SK-N-SH (cell line): ENCODE data around the gene ISL2. TPM values are rescaled to one million over a fixed set of nuclear protein-coding genes. Genes with fewer than 3 reads are reported as not detected.

ENCODE experiments used
- CTCF ChIA-PET: fragments of 300-600, 350-600 bp; formaldehyde crosslinking; extraction: SDS; loops from one replicate; lab custom pipeline; 2021; lab: Yijun Ruan, JAX
- POLR2A ChIA-PET: fragments of 350-600 bp; sonication (Branson Sonifier 250); formaldehyde crosslinking; extraction: SDS; loops from one replicate; lab custom pipeline; 2020; ENCODE audit warnings: antibody characterized with exemption, inconsistent platforms; lab: Yijun Ruan, JAX
- DNase-seq: peaks from one replicate; pipeline ENCODE4 v3.0.0; 2012
- H2AFZ ChIP-seq: fragments of 200-600 bp; sonication (generic); 2 replicates; pipeline ENCODE4 v1.8.1; 2016; ENCODE audit warnings: antibody characterized with exemption, mild to moderate bottlenecking, low read depth
- H3F3A ChIP-seq: fragments of 200-600 bp; sonication (generic); replicated peaks from 2 replicates; pipeline ENCODE3; 2016; ENCODE audit warnings: antibody characterized with exemption, mild to moderate bottlenecking; ENCODE audit not compliant: insufficient read depth
- H3K27ac ChIP-seq, 2 experiments: fragments of 200-500 bp in 1 of 2; fragments of 200-600 bp in 1 of 2; sonication (Bioruptor generic) in 1 of 2; sonication (generic), shearing (Covaris generic) in 1 of 2; 2 replicates each; pipeline versions ENCODE4 v1.5.1 to v1.6.1; 2014 to 2016; ENCODE audit warnings: low read depth in 2 of 2, inconsistent platforms in 1 of 2, low read length in 1 of 2, mild to moderate bottlenecking in 1 of 2, mixed read lengths in 1 of 2
- H3K27me3 ChIP-seq: fragments of 200-600 bp; sonication (generic), shearing (Covaris generic); 2 replicates; pipeline ENCODE4 v1.6.1; 2016; ENCODE audit warnings: mixed run types; ENCODE audit not compliant: insufficient read depth
- H3K36me3 ChIP-seq, 2 experiments: fragments of 200-500 bp in 1 of 2; fragments of 200-600 bp in 1 of 2; sonication (Bioruptor generic) in 1 of 2; sonication (generic) in 1 of 2; replicated peaks in 1 of 2; 2 replicates each; pipeline versions ENCODE3 to v1.5.1; 2014 to 2016; ENCODE audit warnings: low read length in 1 of 2, mild to moderate bottlenecking in 1 of 2; ENCODE audit not compliant: insufficient read depth in 2 of 2, control insufficient read depth in 1 of 2
- H3K4me1 ChIP-seq, 2 experiments: fragments of 200-500 bp in 1 of 2; fragments of 200-600 bp in 1 of 2; sonication (Bioruptor generic) in 1 of 2; sonication (generic), shearing (Covaris generic) in 1 of 2; 2 replicates each; pipeline versions ENCODE4 v1.5.1 to v1.6.1; 2014 to 2016; ENCODE audit warnings: low read depth in 1 of 2, low read length in 1 of 2, mixed run types in 1 of 2; ENCODE audit not compliant: insufficient read depth in 2 of 2, control insufficient read depth in 1 of 2
- H3K4me2 ChIP-seq: fragments of 200-600 bp; sonication (generic), shearing (Covaris generic); 2 replicates; pipeline ENCODE4 v1.6.1; 2017; ENCODE audit warnings: mixed run types
- H3K4me3 ChIP-seq, 2 experiments: fragments of 200-500 bp in 1 of 2; fragments of 200-600 bp in 1 of 2; sonication (Bioruptor generic) in 1 of 2; sonication (generic), shearing (Covaris generic) in 1 of 2; 2 replicates each; pipeline versions ENCODE4 v1.5.1 to v1.8.1; 2014 to 2016; ENCODE audit warnings: low read depth in 2 of 2, inconsistent platforms in 1 of 2, low read length in 1 of 2, mild to moderate bottlenecking in 1 of 2, mixed read lengths in 1 of 2, moderate library complexity in 1 of 2
- H3K79me2 ChIP-seq: fragments of 200-600 bp; sonication (generic); 2 replicates; pipeline ENCODE4 v1.8.1; 2017; ENCODE audit warnings: mild to moderate bottlenecking; ENCODE audit not compliant: insufficient read depth
- H3K9ac ChIP-seq: fragments of 200-600 bp; sonication (generic); 2 replicates; pipeline ENCODE4 v1.6.1; 2017; ENCODE audit warnings: mixed run types
- H3K9me2 ChIP-seq: fragments of 200-600 bp; sonication (generic); 2 replicates; pipeline ENCODE4 v1.6.1; 2017; ENCODE audit warnings: mixed run types
- H3K9me3 ChIP-seq: fragments of 200-600 bp; sonication (generic); 2 replicates; pipeline ENCODE4 v1.6.1; 2017; ENCODE audit warnings: mixed run types, mild to moderate bottlenecking, moderate library complexity
- H4K20me1 ChIP-seq: fragments of 200-600 bp; sonication (generic); 2 replicates; pipeline ENCODE4 v1.6.1; 2017; ENCODE audit warnings: mild to moderate bottlenecking, mixed run types; ENCODE audit not compliant: insufficient read depth
- ELF1 ChIP-seq: IDR thresholded peaks from 2 replicates; pipeline ENCODE4 v1.4.0; 2012
- GATA2 ChIP-seq: sonication (generic); formaldehyde crosslinking; IDR thresholded peaks from 2 replicates; pipeline ENCODE4 v1.5.0; 2020; ENCODE audit warnings: mild to moderate bottlenecking, missing genetic modification reagents
- MXI1 ChIP-seq: IDR thresholded peaks from 2 replicates; pipeline ENCODE4 v1.6.1; 2012; ENCODE audit warnings: mild to moderate bottlenecking, low read depth, low read length, improper control_type of control experiment
- POLR2AphosphoS5 ChIP-seq: IDR thresholded peaks from 2 replicates; pipeline ENCODE4 v1.6.1; 2012; ENCODE audit warnings: low read depth, low read length
- RAD21 ChIP-seq: IDR thresholded peaks from 2 replicates; pipeline ENCODE4 v1.6.1; 2012; ENCODE audit warnings: mild to moderate bottlenecking, low read length
- RFX5 ChIP-seq: IDR thresholded peaks from 2 replicates; pipeline ENCODE4 v1.6.1; 2012; ENCODE audit warnings: mild to moderate bottlenecking, improper control_type of control experiment, low read length
- SIN3A ChIP-seq: IDR thresholded peaks from 2 replicates; pipeline ENCODE4 v1.6.1; 2012; ENCODE audit warnings: low read depth, mild to moderate bottlenecking, low read length, moderate library complexity, borderline replicate concordance
- TAF1 ChIP-seq: IDR thresholded peaks from 2 replicates; pipeline ENCODE4 v1.6.1; 2012; ENCODE audit warnings: low read depth, mild to moderate bottlenecking, low read length, moderate library complexity, borderline replicate concordance
- TCF12 ChIP-seq: IDR thresholded peaks from 2 replicates; pipeline ENCODE4 v1.4.0; 2012
- WGBS: methylation state at CpG from one replicate; pipeline ENCODE4 v1.1.6; 2017; ENCODE audit warnings: low lambda C conversion rate; 5-methylcytosine and 5-hydroxymethylcytosine counted together
- polyA plus RNA-seq, 3 experiments: library from polyadenylated mRNA; depleted of rRNA; stranded (reverse); fragments of >200 nt; gene quantifications; 2 replicates each; pipeline ENCODE4 v1.2.3, GENCODE V29; 2012
- TF ChIP-seq, protein P1 (sequence below): fragments of 150-350 bp; IDR thresholded peaks from 2 replicates; pipeline ENCODE4 v1.6.1; 2016; ENCODE audit warnings: mild to moderate bottlenecking, low read depth, low read length
- TF ChIP-seq, protein P2 (sequence below): IDR thresholded peaks from 2 replicates; pipeline ENCODE4; 2012
- TF ChIP-seq, protein P3 (sequence below): IDR thresholded peaks from 2 replicates; pipeline ENCODE4 v1.4.0; 2012; ENCODE audit warnings: low read depth
- TF ChIP-seq, protein P4 (sequence below): IDR thresholded peaks from 2 replicates; pipeline ENCODE4 v1.6.1; 2012; ENCODE audit warnings: mild to moderate bottlenecking, low read depth, low read length, moderate library complexity

ISL2 gene
- 3.5 and 6.0 TPM in 2 replicates for polyA plus RNA-seq (2012; rRNA removed)
- 2.2 and 3.2 TPM in 2 replicates for polyA plus RNA-seq (2012; cell fraction: cytosol; rRNA removed)
- 23.1 and 25.6 TPM in 2 replicates for polyA plus RNA-seq (2012; cell fraction: nucleus; rRNA removed)

DNA sequence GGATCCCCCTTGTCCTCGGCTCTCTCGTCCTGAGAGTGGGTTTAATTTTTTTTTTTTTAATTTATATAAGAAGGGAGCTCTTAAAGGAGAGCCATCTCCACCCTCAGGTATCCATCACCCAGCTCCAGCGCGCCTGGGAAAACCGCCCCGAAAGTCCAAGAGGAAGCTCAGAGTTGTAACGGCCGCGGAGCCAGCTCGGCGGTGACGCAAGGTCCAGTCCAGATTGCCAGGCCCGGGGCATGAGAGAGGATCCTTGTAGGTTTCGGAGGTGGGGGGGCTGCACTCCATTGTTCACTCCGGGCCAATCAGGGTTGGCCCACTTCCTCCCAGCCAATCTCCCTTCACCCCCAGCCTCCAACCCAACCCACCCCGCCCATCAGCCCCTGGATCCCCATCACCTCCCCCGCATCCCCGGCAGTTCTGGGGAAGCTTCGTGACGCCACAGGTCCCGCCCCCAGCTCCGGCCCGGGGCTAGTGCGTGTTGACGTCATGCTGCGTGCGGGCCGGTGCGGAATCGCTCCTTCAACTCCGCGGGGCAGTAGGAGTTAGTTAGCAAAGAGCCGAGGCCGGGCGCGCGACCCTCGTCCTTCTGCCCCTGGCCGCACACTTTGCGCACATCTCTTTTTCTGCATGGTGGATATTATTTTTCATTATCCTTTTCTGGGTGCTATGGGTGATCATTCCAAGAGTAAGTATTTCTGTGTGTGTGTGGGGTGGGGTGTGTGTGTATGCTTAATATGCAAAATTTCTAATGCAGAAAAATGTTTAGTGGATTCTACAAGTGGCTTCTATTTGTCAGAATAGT is at the start of gene ISL2:
ISL2 (plus strand) TSS at position 520 of the 805 bp plus-strand sequence; CDS start at position 631, 111 bp downstream.
- Histone ChIP-seq H3K9ac (peak within 1 kb of the TSS; percentile 91), H3K4me1 (peaks cover 4 to 26% of the 10 kb centered on the region in 2 experiments; a peak in 2 of 4 replicates), H3K27ac (peak within 1 kb of the TSS; percentile 95 to 99), H3K9me3 (no peaks in the 10 kb centered on the region), H3F3A (peaks cover 8% of the 10 kb centered on the region), H4K20me1 (0 out of 2 replicates have a peak, but pooled peaks cover 4% of the 10 kb centered on the region), H3K79me2 (peaks cover 22% of the 10 kb centered on the region), H2AFZ (peak within 1 kb of the TSS; percentile 89), H3K27me3 (no peaks in the 10 kb centered on the region), H3K9me2 (no peaks in the 10 kb centered on the region), H3K36me3 (peaks cover 0 to 9% of the 10 kb centered on the region in 2 experiments), H3K4me3 (peak within 1 kb of the TSS; percentile 54 to 74), H3K4me2 (peak within 1 kb of the TSS; percentile 91)
- POLR2A ChIA-PET, result interaction anchor here (0.6 to 1.6 kb wide), 9 partner anchors 23 to 528 kb away, joined by 3 to 12 read pairs (median 4); partner anchors contain the start of gene ETFA
- WGBS, result under 1% methylated on average over 40 of the region's 40 CpGs
- CTCF ChIA-PET, result interaction anchor here (0.5 to 4.5 kb wide), 7 partner anchors 101 to 1276 kb away, joined by 3 to 29 read pairs (median 4); no protein-coding TSS in a partner anchor
- peak; percentile 99 for DNase-seq
- TF ChIP-seq ELF1 (no peak), SIN3A (peak; percentile 69; the same call in 1 of the 2 replicates), RAD21 (no peak), TCF12 (peak; percentile 29; the same call in 1 of the 2 replicates), GATA2 (CRISPR knock-in tag) (no peak), MXI1 (0 out of 2 replicates have a peak, but pooled peaks have one; percentile 33), TAF1 (peak; percentile 70), POLR2AphosphoS5 (peak; percentile 99), RFX5 (peak; percentile 68; the same call in 1 of the 2 replicates)
- TF ChIP-seq, protein P1, sequence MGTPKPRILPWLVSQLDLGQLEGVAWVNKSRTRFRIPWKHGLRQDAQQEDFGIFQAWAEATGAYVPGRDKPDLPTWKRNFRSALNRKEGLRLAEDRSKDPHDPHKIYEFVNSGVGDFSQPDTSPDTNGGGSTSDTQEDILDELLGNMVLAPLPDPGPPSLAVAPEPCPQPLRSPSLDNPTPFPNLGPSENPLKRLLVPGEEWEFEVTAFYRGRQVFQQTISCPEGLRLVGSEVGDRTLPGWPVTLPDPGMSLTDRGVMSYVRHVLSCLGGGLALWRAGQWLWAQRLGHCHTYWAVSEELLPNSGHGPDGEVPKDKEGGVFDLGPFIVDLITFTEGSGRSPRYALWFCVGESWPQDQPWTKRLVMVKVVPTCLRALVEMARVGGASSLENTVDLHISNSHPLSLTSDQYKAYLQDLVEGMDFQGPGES, result no peak
- TF ChIP-seq, protein P2, sequence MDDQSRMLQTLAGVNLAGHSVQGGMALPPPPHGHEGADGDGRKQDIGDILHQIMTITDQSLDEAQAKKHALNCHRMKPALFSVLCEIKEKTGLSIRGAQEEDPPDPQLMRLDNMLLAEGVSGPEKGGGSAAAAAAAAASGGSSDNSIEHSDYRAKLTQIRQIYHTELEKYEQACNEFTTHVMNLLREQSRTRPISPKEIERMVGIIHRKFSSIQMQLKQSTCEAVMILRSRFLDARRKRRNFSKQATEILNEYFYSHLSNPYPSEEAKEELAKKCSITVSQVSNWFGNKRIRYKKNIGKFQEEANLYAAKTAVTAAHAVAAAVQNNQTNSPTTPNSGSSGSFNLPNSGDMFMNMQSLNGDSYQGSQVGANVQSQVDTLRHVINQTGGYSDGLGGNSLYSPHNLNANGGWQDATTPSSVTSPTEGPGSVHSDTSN, result no peak
- TF ChIP-seq, protein P3, sequence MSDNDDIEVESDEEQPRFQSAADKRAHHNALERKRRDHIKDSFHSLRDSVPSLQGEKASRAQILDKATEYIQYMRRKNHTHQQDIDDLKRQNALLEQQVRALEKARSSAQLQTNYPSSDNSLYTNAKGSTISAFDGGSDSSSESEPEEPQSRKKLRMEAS, result peak; percentile 79
- TF ChIP-seq, protein P4, sequence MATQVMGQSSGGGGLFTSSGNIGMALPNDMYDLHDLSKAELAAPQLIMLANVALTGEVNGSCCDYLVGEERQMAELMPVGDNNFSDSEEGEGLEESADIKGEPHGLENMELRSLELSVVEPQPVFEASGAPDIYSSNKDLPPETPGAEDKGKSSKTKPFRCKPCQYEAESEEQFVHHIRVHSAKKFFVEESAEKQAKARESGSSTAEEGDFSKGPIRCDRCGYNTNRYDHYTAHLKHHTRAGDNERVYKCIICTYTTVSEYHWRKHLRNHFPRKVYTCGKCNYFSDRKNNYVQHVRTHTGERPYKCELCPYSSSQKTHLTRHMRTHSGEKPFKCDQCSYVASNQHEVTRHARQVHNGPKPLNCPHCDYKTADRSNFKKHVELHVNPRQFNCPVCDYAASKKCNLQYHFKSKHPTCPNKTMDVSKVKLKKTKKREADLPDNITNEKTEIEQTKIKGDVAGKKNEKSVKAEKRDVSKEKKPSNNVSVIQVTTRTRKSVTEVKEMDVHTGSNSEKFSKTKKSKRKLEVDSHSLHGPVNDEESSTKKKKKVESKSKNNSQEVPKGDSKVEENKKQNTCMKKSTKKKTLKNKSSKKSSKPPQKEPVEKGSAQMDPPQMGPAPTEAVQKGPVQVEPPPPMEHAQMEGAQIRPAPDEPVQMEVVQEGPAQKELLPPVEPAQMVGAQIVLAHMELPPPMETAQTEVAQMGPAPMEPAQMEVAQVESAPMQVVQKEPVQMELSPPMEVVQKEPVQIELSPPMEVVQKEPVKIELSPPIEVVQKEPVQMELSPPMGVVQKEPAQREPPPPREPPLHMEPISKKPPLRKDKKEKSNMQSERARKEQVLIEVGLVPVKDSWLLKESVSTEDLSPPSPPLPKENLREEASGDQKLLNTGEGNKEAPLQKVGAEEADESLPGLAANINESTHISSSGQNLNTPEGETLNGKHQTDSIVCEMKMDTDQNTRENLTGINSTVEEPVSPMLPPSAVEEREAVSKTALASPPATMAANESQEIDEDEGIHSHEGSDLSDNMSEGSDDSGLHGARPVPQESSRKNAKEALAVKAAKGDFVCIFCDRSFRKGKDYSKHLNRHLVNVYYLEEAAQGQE, result 0 out of 2 replicates have a peak, but pooled peaks have one; percentile 54
